HG03196 (cell line): ENCODE measurements around the gene CFAP45.

Experiments used
- ATAC-seq: cut with Tn5 transposase; IDR thresholded peaks from one replicate; pipeline ENCODE4 v1.9.1; 2021; ENCODE audit not compliant: unreplicated experiment

CFAP45 gene

GRCh38 chr1:159900086-159900680, at the start of gene CFAP45:
CFAP45 (minus strand) TSS chr1:159900165; CDS start chr1:159900098, 67 bp downstream.
- ATAC-seq = no peak

GRCh38 chr1:159949123-159949522, 49.2 kb upstream of the CFAP45 start:
- ATAC-seq = no peak

- ATAC-seq = no peak
Measured at GRCh38 chr1:159947942-159948341, 48.0 kb upstream of the CFAP45 start.

GRCh38 chr1:159946242-159947187, 46.5 kb upstream of the CFAP45 start:
- ATAC-seq = no peak

- no peak for ATAC-seq
Measured at GRCh38 chr1:159945483-159946241, 45.7 kb upstream of the CFAP45 start, which contains the start of gene IGSF9. IGSF9 (minus strand) TSS chr1:159945613; CDS start chr1:159943454, 2,159 bp downstream.

GRCh38 chr1:159944623-159945455, 44.9 kb upstream of the CFAP45 start:
- no peak for ATAC-seq

GRCh38 chr1:159943908-159944622, 44.1 kb upstream of the CFAP45 start:
- ATAC-seq = no peak

GRCh38 chr1:159943278-159943640, 43.3 kb upstream of the CFAP45 start:
- no peak for ATAC-seq

GRCh38 chr1:159942632-159943277, 42.8 kb upstream of the CFAP45 start:
- no peak for ATAC-seq

- no peak for ATAC-seq
Measured at GRCh38 chr1:159941591-159942560, 41.9 kb upstream of the CFAP45 start.

- no peak for ATAC-seq
Measured at GRCh38 chr1:159941141-159941540, 41.2 kb upstream of the CFAP45 start.

GRCh38 chr1:159940006-159940620, 40.1 kb upstream of the CFAP45 start:
- no peak for ATAC-seq

- no peak for ATAC-seq
Measured at GRCh38 chr1:159939678-159940002, 39.7 kb upstream of the CFAP45 start.

GRCh38 chr1:159938905-159939677, 39.1 kb upstream of the CFAP45 start:
- no peak for ATAC-seq

GRCh38 chr1:159938211-159938852, 38.4 kb upstream of the CFAP45 start:
- no peak for ATAC-seq

GRCh38 chr1:159937054-159937750, 37.2 kb upstream of the CFAP45 start:
- no peak for ATAC-seq
